Body of pancreas (tissue), 4 donors: ENCODE data around the gene MT1G. TPM values are rescaled to one million over a fixed set of nuclear protein-coding genes. Genes with fewer than 3 reads are reported as not detected.

Experiments
- ATAC-seq: fragments of 150-250 bp; one replicate; pipeline ENCODE4 v1.9.1; 2016
- DNase-seq, 4 donors: peaks; one replicate each; pipeline ENCODE4 v3.0.0-alpha.2; 2019
- H3K27ac ChIP-seq, 4 donors: fragments of 200-600 bp; sonication (generic); 1 replicate in 3 of 4; 2 replicates in 1 of 4; pipeline versions ENCODE4 v1.5.1 to v1.6.1; 2016 to 2019; ENCODE audit warnings: mild to moderate bottlenecking in 1 of 4, mixed read lengths in 1 of 4, moderate library complexity in 1 of 4
- H3K27me3 ChIP-seq, 2 donors: fragments of 200-600 bp; sonication (generic); one replicate each; pipeline ENCODE4 v1.6.0; 2016; ENCODE audit warnings: mild to moderate bottlenecking in 1 of 2
- H3K36me3 ChIP-seq, 2 donors: fragments of 200-600 bp; sonication (generic); replicated peaks in 1 of 2; 2 replicates each; pipeline ENCODE4 v1.5.1; 2016; ENCODE audit warnings: low read depth in 2 of 2; ENCODE audit not compliant: insufficient read depth in 1 of 2
- H3K4me1 ChIP-seq: fragments of 200-600 bp; sonication (generic); one replicate; pipeline ENCODE4 v1.6.0; 2016
- H3K4me3 ChIP-seq, 2 donors: fragments of 200-600 bp; sonication (generic); 1 replicate in 1 of 2; 2 replicates in 1 of 2; pipeline ENCODE4 v1.5.1; 2016 to 2019
- H3K9me3 ChIP-seq, 3 donors: fragments of 200-600 bp; sonication (generic); 1 replicate in 2 of 3; 2 replicates in 1 of 3; pipeline ENCODE4 v1.5.1; 2016
- POLR2A ChIP-seq, 3 donors: fragments of 450-650 bp; IDR thresholded peaks; one replicate each; pipeline ENCODE4 v1.6.1; 2016; ENCODE audit warnings: antibody characterized with exemption in 3 of 3, mild to moderate bottlenecking in 2 of 3
- WGBS, 2 donors: methylation state at CpG; one replicate each; pipeline ENCODE4 v1.1.5; 2017; 5-methylcytosine and 5-hydroxymethylcytosine counted together
- intact Hi-C: fragments of 100-400 bp; cut with DNase I; formaldehyde crosslinking; loops from one replicate; pipeline ENCODE4 v1.15.1; 2023
- total RNA-seq, 2 donors: library from RNA; depleted of rRNA; stranded (reverse); fragments of >200 nt; gene quantifications; one replicate each; pipeline ENCODE4 v1.1.0, GENCODE V29; 2016
- TF ChIP-seq, protein P1 (sequence below), 7 experiments: fragments of 450-650 bp in 4 of 7; fragments of 200-600 bp in 3 of 7; sonication (generic) in 3 of 7; IDR thresholded peaks; one replicate each; pipeline ENCODE4 v1.5.1; 2016 to 2019; ENCODE audit warnings: antibody characterized with exemption in 7 of 7

Gene MT1G
- total RNA-seq, 2 donors from 2014 or later, result 95.2 to 413 TPM

GRCh38 chr16:56620339-56620897 is 47.4 kb downstream of the MT1G start:
- DNase-seq (no peak), ATAC-seq (no peak)
- H3K4me1 ChIP-seq, result peaks cover 36% of the 10 kb centered on the region
- WGBS, 2 donors, result 83 to 92% methylated on average over 7 to 8 of the region's 8 CpGs
- no peaks in the 10 kb centered on the region for H3K36me3 ChIP-seq
- H3K27ac ChIP-seq, result no peak overlapping the region
- TF ChIP-seq, protein P1, sequence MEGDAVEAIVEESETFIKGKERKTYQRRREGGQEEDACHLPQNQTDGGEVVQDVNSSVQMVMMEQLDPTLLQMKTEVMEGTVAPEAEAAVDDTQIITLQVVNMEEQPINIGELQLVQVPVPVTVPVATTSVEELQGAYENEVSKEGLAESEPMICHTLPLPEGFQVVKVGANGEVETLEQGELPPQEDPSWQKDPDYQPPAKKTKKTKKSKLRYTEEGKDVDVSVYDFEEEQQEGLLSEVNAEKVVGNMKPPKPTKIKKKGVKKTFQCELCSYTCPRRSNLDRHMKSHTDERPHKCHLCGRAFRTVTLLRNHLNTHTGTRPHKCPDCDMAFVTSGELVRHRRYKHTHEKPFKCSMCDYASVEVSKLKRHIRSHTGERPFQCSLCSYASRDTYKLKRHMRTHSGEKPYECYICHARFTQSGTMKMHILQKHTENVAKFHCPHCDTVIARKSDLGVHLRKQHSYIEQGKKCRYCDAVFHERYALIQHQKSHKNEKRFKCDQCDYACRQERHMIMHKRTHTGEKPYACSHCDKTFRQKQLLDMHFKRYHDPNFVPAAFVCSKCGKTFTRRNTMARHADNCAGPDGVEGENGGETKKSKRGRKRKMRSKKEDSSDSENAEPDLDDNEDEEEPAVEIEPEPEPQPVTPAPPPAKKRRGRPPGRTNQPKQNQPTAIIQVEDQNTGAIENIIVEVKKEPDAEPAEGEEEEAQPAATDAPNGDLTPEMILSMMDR (IDR thresholded peaks at IDR 0.05), result no peak
- no peak for TF ChIP-seq POLR2A (IDR thresholded peaks at IDR 0.05)
- intact Hi-C loops, result no loop called here
- no peak overlapping the region for H3K4me3 ChIP-seq
- no peaks in the 10 kb centered on the region for H3K27me3 ChIP-seq
- H3K9me3 ChIP-seq, result no peaks in the 10 kb centered on the region

- H3K27me3 ChIP-seq, result no peaks in the 10 kb centered on the region
- intact Hi-C loops, result no loop called here
- H3K4me3 ChIP-seq, result no peak overlapping the region
- WGBS, 2 donors, result 40 to 52% methylated on average over 5 to 6 of the region's 6 CpGs
- peaks cover 30% of the 10 kb centered on the region for H3K4me1 ChIP-seq
- TF ChIP-seq, protein P1 (IDR thresholded peaks at IDR 0.05), result no peak
- no peak for TF ChIP-seq POLR2A (IDR thresholded peaks at IDR 0.05)
- H3K9me3 ChIP-seq, result no peaks in the 10 kb centered on the region
- ATAC-seq (no peak), DNase-seq (no peak)
- H3K27ac ChIP-seq, result peak overlapping the region in 2 of 4 donors; percentile 36 to 65
- H3K36me3 ChIP-seq, result no peaks in the 10 kb centered on the region
These were observed 49.7 kb downstream of the MT1G start for GRCh38 chr16:56618138-56618537.

DNA sequence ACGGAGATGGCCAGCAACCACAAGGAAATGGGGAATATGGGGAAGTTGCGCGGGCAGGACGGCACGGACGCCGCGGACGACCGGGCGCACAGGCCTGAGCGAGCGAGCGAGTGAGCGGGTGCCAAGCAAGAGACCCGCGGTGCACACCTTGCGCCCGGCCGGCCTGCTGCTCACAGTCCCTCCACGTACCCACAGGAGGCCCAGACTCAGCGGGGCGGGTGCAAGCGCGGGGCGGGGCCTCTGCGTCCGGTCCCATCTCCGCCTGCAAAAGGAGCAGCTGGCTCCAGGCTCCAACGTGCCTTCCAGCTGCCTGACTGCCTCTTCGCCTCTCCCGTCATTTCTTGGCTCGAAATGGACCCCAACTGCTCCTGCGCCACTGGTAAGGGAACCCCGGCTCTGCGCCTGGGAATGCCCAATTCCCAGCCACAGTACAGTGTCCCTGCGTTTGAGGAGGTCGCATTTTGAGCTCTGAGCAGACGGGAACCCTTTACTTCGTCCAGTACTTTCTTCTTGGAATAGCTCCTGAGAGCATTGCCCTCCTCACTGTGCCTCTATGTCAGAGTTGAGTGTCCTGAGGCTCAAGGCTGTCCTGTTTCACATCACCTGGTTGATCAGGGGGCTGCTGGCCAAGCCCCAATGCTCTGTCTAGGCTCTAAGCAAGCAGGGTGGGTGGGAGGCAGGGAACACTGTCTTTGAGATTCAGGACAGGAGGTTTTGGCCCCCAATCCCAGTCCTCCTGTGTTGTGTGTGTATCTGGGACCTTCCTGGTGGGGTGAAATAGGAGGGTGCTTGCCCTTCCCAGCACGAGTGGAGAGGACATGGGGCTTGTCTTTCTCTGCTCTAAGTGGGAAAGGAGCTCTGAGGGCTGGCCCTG is 50.4 kb downstream of the MT1G start:
- 1 to 6% methylated on average over 5 to 40 of the region's 41 CpGs for WGBS, 2 donors
- peak; percentile 96 for ATAC-seq
- intact Hi-C loops, result no loop called here

More for the DNA sequence above, 50.4 kb downstream of the MT1G start:
- H3K27ac ChIP-seq, result peak overlapping the region in 3 of 4 donors; percentile 65 to 76 (median 68)
- H3K27me3 ChIP-seq, result no peaks in the 10 kb centered on the region
- peaks cover 30% of the 10 kb centered on the region for H3K4me1 ChIP-seq
- no peaks in the 10 kb centered on the region for H3K36me3 ChIP-seq
- peak; percentile 79 to 92 (median 88) for DNase-seq
- TF ChIP-seq POLR2A (IDR thresholded peaks at IDR 0.05), result peak; percentile 20 to 80 (median 78)
- TF ChIP-seq, protein P1 (IDR thresholded peaks at IDR 0.05), result peak in 1 of 7 experiments; percentile 17
- H3K9me3 ChIP-seq, result no peaks in the 10 kb centered on the region
- H3K4me3 ChIP-seq, result peak overlapping the region in 1 of 2 donors; percentile 1

Other genes with a start within 250 kb of the MT1G start
- 100 to 1,000 TPM in 1 of 2 donors, 10 to 100 TPM in 1; 87.7 to 130 TPM for gene AMFR, start 242.5 kb downstream of the MT1G start, total RNA-seq
- gene NUDT21, start 216.7 kb downstream of the MT1G start, total RNA-seq, result 10 to 100 TPM in 1 of 2 donors, 1 to 10 TPM in 1; 9.2 to 24.6 TPM
- gene OGFOD1, start 216.5 kb downstream of the MT1G start, total RNA-seq, result 10 to 100 TPM in 1 of 2 donors, 1 to 10 TPM in 1; 6.6 to 15.6 TPM
- 10 to 100 TPM; 14.3 to 19.1 TPM for gene BBS2, start 148.0 kb downstream of the MT1G start, total RNA-seq
- gene MT4, start 103.0 kb downstream of the MT1G start, total RNA-seq, result not detected
- not detected for gene MT3, start 78.5 kb downstream of the MT1G start, total RNA-seq
- 100 to 1,000 TPM in 1 of 2 donors, 10 to 100 TPM in 1; 20.0 to 211 TPM for gene MT2A, start 59.5 kb downstream of the MT1G start, total RNA-seq
- 100 to 1,000 TPM in 1 of 2 donors, 10 to 100 TPM in 1; 99.9 to 679 TPM for gene MT1E, start 42.3 kb downstream of the MT1G start, total RNA-seq
- gene MT1M, start 35.4 kb downstream of the MT1G start, total RNA-seq, result 100 to 1,000 TPM in 1 of 2 donors, 1 to 10 TPM in 1; 9.6 to 112 TPM
- 100 to 1,000 TPM in 1 of 2 donors, not detected in 1; 268 TPM for gene MT1A, start 29.4 kb downstream of the MT1G start, total RNA-seq
- gene MT1B, start 16.2 kb downstream of the MT1G start, total RNA-seq, result not detected
- 10 to 100 TPM; 27.5 to 92.0 TPM for gene MT1F, start 10.1 kb downstream of the MT1G start, total RNA-seq
- 1 to 10 TPM; 4.9 to 8.8 TPM for gene MT1H, start 1.7 kb upstream of the MT1G start, total RNA-seq
- 1,000 to 10,000 TPM in 1 of 2 donors, 100 to 1,000 TPM in 1; 430 to 1,140 TPM for gene MT1X, start 14.4 kb upstream of the MT1G start, total RNA-seq
- gene NUP93, start 62.1 kb upstream of the MT1G start, total RNA-seq, result 10 to 100 TPM; 12.2 to 19.1 TPM
- gene SLC12A3, start 197.1 kb upstream of the MT1G start, total RNA-seq, result not detected